Measurements from ENCODE around the gene PPP1R17. TPM values are rescaled to one million over a fixed set of nuclear protein-coding genes. Genes with fewer than 3 reads are reported as not detected.

PPP1R17 gene
- total and polyA plus RNA-seq, 4 donors: not detected

DNA sequence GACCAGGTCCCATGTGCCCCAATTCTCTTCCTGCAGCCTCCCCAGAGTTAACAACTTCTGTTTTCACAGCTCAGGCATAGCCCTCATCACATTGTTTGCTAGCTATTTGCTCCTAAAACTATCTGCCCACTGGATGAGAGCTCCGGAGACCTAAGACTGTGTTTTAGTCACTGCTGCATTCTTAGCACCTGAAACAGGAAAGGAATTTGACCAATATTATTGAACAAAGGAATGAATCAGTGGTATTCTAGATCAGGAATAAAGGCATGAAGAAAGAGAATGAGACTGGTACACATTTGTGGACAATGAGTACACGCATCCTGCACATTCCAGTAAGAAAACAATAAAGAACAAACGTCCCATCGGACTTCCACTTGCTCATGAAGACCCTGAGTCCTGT lies 54.8 kb downstream of the PPP1R17 start:
- no peak overlapping the region for H3K27ac ChIP-seq (ENCODE audit: low read depth in 1 of 2, low read length in 2 of 2)
- no peak for TF ChIP-seq TAF1 (conservative IDR thresholded peaks at IDR 0.05)
- TF ChIP-seq, protein P1, sequence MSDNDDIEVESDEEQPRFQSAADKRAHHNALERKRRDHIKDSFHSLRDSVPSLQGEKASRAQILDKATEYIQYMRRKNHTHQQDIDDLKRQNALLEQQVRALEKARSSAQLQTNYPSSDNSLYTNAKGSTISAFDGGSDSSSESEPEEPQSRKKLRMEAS (IDR thresholded peaks at IDR 0.05): no peak
- TF ChIP-seq, protein P2, sequence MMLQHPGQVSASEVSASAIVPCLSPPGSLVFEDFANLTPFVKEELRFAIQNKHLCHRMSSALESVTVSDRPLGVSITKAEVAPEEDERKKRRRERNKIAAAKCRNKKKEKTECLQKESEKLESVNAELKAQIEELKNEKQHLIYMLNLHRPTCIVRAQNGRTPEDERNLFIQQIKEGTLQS (IDR thresholded peaks at IDR 0.05): no peak
- no peak for TF ChIP-seq HNF4G (IDR thresholded peaks at IDR 0.05)
- no peak for TF ChIP-seq EGR1 (IDR thresholded peaks at IDR 0.05; ENCODE audit: low read depth in 2 of 2)
- no peak for TF ChIP-seq FOXA1 (IDR thresholded peaks at IDR 0.05)
- no peak for TF ChIP-seq HNF4A (conservative IDR thresholded peaks at IDR 0.05)
- no peak for TF ChIP-seq SP1 (IDR thresholded peaks at IDR 0.05)
- TF ChIP-seq YY1 (IDR thresholded peaks at IDR 0.05): no peak
- no peak for TF ChIP-seq JUND (IDR thresholded peaks at IDR 0.05)
- no peaks in the 10 kb centered on the region for H3K4me1 ChIP-seq (ENCODE audit: control insufficient read depth in 4 of 4, insufficient read depth in 4 of 4, low read length in 3 of 4)
- DNase-seq (ENCODE audit: low spot score): no peak
- no peak overlapping the region for H3K4me3 ChIP-seq (ENCODE audit: low read depth in 1 of 3, low read length in 3 of 3)
- H3K36me3 ChIP-seq (ENCODE audit: control insufficient read depth in 4 of 4, insufficient read depth in 3 of 4, low read depth in 1 of 4, low read length in 3 of 4): no peaks in the 10 kb centered on the region
- WGBS: 49% methylated on average over 4 of the region's 4 CpGs
- H3K9me3 ChIP-seq (ENCODE audit: control insufficient read depth in 4 of 4, low read length in 3 of 4): no peaks in the 10 kb centered on the region
- peaks cover 0 to 3% (median 0%) of the 10 kb centered on the region in 4 donors for H3K27me3 ChIP-seq (ENCODE audit: control insufficient read depth in 4 of 4, insufficient read depth in 4 of 4, low read length in 3 of 4)
- H3K9ac ChIP-seq (ENCODE audit: low read depth in 1 of 2, low read length in 2 of 2): no peak overlapping the region

DNA sequence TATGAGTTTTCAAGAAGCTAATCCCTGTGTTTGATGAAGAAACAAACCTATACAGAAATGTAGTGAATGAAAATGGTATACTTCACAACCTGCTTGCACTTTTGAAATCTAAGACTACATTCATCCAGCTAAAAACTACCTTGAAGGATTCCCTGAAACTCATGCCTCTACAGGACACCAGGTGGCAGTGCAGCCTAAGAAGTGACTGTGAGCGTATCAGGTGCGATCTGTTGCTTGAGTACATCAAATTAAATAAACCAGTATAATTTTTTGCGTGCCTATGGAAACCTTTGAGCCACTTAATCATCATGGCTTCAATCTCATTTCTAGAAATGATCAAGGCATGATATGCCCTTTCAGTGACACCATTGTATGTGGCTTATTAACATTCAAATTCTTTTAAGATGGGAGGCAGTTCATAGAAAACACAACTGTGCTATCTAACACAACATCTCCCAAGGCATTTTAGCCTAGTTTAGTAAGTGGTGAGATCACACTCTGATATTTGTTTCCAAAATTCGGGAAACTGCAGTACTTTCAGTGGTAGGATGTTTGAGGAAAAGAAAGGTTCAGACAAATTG lies 57.4 kb downstream of the PPP1R17 start:
- H3K9me3 ChIP-seq (ENCODE audit: control insufficient read depth in 4 of 4, low read length in 3 of 4): no peaks in the 10 kb centered on the region
- no peaks in the 10 kb centered on the region for H3K36me3 ChIP-seq (ENCODE audit: control insufficient read depth in 4 of 4, insufficient read depth in 3 of 4, low read depth in 1 of 4, low read length in 3 of 4)
- H3K4me3 ChIP-seq (ENCODE audit: low read depth in 1 of 3, low read length in 3 of 3): no peak overlapping the region
- no peaks in the 10 kb centered on the region for H3K27me3 ChIP-seq (ENCODE audit: control insufficient read depth in 4 of 4, insufficient read depth in 4 of 4, low read length in 3 of 4)
- no peak overlapping the region for H3K27ac ChIP-seq (ENCODE audit: low read depth in 1 of 2, low read length in 2 of 2)
- no peaks in the 10 kb centered on the region for H3K4me1 ChIP-seq (ENCODE audit: control insufficient read depth in 4 of 4, insufficient read depth in 4 of 4, low read length in 3 of 4)
- 2% methylated on average over 4 of the region's 4 CpGs for WGBS
- TF ChIP-seq TAF1 (conservative IDR thresholded peaks at IDR 0.05) (no peak), RAD21 (IDR thresholded peaks at IDR 0.05) (peak; percentile 90 to 93)
- TF ChIP-seq, protein P3, sequence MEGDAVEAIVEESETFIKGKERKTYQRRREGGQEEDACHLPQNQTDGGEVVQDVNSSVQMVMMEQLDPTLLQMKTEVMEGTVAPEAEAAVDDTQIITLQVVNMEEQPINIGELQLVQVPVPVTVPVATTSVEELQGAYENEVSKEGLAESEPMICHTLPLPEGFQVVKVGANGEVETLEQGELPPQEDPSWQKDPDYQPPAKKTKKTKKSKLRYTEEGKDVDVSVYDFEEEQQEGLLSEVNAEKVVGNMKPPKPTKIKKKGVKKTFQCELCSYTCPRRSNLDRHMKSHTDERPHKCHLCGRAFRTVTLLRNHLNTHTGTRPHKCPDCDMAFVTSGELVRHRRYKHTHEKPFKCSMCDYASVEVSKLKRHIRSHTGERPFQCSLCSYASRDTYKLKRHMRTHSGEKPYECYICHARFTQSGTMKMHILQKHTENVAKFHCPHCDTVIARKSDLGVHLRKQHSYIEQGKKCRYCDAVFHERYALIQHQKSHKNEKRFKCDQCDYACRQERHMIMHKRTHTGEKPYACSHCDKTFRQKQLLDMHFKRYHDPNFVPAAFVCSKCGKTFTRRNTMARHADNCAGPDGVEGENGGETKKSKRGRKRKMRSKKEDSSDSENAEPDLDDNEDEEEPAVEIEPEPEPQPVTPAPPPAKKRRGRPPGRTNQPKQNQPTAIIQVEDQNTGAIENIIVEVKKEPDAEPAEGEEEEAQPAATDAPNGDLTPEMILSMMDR (IDR thresholded peaks at IDR 0.05; ENCODE audit: low read depth, low read length, missing input control): peak; percentile 83
- no peak overlapping the region for H3K9ac ChIP-seq (ENCODE audit: low read depth in 1 of 2, low read length in 2 of 2)
- peak; percentile 45 for DNase-seq (ENCODE audit: low spot score)

DNA sequence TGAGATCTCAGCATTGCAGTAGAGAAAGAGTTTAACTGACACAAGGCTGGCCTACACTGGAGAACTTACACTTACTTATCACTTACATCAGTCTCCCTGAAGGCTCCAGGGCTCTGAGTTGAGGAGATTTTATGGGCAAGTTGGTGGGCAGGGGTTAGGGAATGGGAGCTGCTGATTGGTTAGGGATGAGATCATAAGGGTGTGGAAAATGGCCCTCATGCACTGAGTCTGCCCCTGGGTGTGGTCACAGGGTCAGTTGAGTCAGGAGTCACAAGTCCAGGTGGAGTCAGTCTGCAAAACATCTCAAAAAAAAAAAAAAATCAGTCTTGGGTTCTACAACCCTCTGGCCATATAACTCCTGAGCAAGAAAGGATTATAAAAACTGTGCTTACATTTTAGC lies 60.5 kb downstream of the PPP1R17 start:
- Histone ChIP-seq H3K4me1 (ENCODE audit: control insufficient read depth in 4 of 4, insufficient read depth in 4 of 4, low read length in 3 of 4) (no peaks in the 10 kb centered on the region), H3K36me3 (ENCODE audit: control insufficient read depth in 4 of 4, insufficient read depth in 3 of 4, low read depth in 1 of 4, low read length in 3 of 4) (no peaks in the 10 kb centered on the region), H3K9ac (ENCODE audit: low read depth in 1 of 2, low read length in 2 of 2) (no peak overlapping the region), H3K27me3 (ENCODE audit: control insufficient read depth in 4 of 4, insufficient read depth in 4 of 4, low read length in 3 of 4) (peaks cover 0 to 5% (median 0%) of the 10 kb centered on the region in 4 donors), H3K4me3 (ENCODE audit: low read depth in 1 of 3, low read length in 3 of 3) (no peak overlapping the region), H3K27ac (ENCODE audit: low read depth in 1 of 2, low read length in 2 of 2) (no peak overlapping the region), H3K9me3 (ENCODE audit: control insufficient read depth in 4 of 4, low read length in 3 of 4) (no peaks in the 10 kb centered on the region)
- no peak for TF ChIP-seq NR2F2 (IDR thresholded peaks at IDR 0.05)
- TF ChIP-seq JUND (IDR thresholded peaks at IDR 0.05): no peak
- no peak for TF ChIP-seq RXRA (IDR thresholded peaks at IDR 0.05)
- TF ChIP-seq, protein P2 (IDR thresholded peaks at IDR 0.05): no peak
- TF ChIP-seq, protein P4, sequence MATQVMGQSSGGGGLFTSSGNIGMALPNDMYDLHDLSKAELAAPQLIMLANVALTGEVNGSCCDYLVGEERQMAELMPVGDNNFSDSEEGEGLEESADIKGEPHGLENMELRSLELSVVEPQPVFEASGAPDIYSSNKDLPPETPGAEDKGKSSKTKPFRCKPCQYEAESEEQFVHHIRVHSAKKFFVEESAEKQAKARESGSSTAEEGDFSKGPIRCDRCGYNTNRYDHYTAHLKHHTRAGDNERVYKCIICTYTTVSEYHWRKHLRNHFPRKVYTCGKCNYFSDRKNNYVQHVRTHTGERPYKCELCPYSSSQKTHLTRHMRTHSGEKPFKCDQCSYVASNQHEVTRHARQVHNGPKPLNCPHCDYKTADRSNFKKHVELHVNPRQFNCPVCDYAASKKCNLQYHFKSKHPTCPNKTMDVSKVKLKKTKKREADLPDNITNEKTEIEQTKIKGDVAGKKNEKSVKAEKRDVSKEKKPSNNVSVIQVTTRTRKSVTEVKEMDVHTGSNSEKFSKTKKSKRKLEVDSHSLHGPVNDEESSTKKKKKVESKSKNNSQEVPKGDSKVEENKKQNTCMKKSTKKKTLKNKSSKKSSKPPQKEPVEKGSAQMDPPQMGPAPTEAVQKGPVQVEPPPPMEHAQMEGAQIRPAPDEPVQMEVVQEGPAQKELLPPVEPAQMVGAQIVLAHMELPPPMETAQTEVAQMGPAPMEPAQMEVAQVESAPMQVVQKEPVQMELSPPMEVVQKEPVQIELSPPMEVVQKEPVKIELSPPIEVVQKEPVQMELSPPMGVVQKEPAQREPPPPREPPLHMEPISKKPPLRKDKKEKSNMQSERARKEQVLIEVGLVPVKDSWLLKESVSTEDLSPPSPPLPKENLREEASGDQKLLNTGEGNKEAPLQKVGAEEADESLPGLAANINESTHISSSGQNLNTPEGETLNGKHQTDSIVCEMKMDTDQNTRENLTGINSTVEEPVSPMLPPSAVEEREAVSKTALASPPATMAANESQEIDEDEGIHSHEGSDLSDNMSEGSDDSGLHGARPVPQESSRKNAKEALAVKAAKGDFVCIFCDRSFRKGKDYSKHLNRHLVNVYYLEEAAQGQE (IDR thresholded peaks at IDR 0.05): no peak
- TF ChIP-seq RAD21 (IDR thresholded peaks at IDR 0.05): no peak
- no peak for DNase-seq (ENCODE audit: low spot score)

Measured in liver (tissue), 9 donors.